ENCODE results near the gene EFR3B.

EFR3B gene

DNA sequence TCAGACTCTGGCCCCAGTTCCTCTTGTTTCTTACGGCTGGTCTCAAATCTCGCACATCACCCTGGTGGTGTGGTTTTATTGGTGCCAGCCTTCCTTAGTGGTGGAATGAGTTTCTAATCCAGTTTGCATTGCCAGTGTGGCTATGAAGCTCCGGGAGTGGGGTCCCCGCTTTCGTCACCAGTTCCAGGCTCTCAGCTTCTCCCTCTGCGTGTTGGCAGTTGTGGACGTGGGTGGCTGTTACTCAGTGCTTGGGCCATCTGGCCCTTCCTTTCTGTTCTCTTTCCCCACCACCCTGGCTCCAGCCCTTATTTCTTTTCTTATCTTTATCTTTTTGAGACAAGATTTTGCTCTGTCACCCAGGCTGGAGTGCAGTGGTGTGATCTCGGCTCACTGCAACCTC lies 30.1 kb downstream of the EFR3B start:
- no peak for TF ChIP-seq FOXM1 (IDR thresholded peaks at IDR 0.05; ENCODE audit: borderline replicate concordance, low read depth)
- TF ChIP-seq RAD21 (IDR thresholded peaks at IDR 0.05; ENCODE audit: low read depth): no peak
- TF ChIP-seq TEAD4 (IDR thresholded peaks at IDR 0.05): no peak
- TF ChIP-seq YY1 (IDR thresholded peaks at IDR 0.05; ENCODE audit: low read depth): no peak
- no peak for TF ChIP-seq CEBPB (IDR thresholded peaks at IDR 0.05)
- no peak for TF ChIP-seq EP300 (IDR thresholded peaks at IDR 0.05; ENCODE audit: borderline replicate concordance)
- no peak for TF ChIP-seq CREB1 (IDR thresholded peaks at IDR 0.05; ENCODE audit: low read depth)
- TF ChIP-seq TCF12 (IDR thresholded peaks at IDR 0.05; ENCODE audit: low read depth): no peak
- TF ChIP-seq, protein P1, sequence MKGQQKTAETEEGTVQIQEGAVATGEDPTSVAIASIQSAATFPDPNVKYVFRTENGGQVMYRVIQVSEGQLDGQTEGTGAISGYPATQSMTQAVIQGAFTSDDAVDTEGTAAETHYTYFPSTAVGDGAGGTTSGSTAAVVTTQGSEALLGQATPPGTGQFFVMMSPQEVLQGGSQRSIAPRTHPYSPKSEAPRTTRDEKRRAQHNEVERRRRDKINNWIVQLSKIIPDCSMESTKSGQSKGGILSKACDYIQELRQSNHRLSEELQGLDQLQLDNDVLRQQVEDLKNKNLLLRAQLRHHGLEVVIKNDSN (IDR thresholded peaks at IDR 0.05): no peak
- no peak for TF ChIP-seq EGR1 (IDR thresholded peaks at IDR 0.05)
- TF ChIP-seq, protein P2, sequence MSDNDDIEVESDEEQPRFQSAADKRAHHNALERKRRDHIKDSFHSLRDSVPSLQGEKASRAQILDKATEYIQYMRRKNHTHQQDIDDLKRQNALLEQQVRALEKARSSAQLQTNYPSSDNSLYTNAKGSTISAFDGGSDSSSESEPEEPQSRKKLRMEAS (IDR thresholded peaks at IDR 0.05): no peak
- TF ChIP-seq ZBTB7A (IDR thresholded peaks at IDR 0.05; ENCODE audit: low read depth): no peak
- TF ChIP-seq, protein P3, sequence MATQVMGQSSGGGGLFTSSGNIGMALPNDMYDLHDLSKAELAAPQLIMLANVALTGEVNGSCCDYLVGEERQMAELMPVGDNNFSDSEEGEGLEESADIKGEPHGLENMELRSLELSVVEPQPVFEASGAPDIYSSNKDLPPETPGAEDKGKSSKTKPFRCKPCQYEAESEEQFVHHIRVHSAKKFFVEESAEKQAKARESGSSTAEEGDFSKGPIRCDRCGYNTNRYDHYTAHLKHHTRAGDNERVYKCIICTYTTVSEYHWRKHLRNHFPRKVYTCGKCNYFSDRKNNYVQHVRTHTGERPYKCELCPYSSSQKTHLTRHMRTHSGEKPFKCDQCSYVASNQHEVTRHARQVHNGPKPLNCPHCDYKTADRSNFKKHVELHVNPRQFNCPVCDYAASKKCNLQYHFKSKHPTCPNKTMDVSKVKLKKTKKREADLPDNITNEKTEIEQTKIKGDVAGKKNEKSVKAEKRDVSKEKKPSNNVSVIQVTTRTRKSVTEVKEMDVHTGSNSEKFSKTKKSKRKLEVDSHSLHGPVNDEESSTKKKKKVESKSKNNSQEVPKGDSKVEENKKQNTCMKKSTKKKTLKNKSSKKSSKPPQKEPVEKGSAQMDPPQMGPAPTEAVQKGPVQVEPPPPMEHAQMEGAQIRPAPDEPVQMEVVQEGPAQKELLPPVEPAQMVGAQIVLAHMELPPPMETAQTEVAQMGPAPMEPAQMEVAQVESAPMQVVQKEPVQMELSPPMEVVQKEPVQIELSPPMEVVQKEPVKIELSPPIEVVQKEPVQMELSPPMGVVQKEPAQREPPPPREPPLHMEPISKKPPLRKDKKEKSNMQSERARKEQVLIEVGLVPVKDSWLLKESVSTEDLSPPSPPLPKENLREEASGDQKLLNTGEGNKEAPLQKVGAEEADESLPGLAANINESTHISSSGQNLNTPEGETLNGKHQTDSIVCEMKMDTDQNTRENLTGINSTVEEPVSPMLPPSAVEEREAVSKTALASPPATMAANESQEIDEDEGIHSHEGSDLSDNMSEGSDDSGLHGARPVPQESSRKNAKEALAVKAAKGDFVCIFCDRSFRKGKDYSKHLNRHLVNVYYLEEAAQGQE (IDR thresholded peaks at IDR 0.05; ENCODE audit: low read depth): no peak
- TF ChIP-seq TAF1 (IDR thresholded peaks at IDR 0.05; ENCODE audit: low read depth): no peak
- no peak for TF ChIP-seq NFIC (IDR thresholded peaks at IDR 0.05)

DNA sequence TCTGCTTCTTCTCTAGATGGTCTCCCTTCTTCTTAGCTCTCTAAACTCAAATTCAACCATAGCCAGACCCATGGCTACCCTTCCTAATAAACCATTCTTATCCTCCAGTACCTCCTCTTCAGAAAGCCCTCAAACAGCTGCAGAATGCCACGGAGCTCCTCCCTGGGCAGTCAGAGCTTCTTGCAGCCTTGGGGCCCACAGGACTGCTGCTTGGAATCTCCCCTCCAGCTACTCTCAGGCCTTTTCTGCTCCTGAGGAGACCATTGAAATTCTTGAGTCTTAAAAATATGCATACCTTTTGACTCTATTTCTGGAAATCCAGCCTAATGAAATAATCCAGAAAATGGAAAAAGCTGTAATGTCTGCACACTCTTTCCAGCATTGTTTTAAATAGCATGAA lies 30.7 kb downstream of the EFR3B start:
- TF ChIP-seq EP300 (IDR thresholded peaks at IDR 0.05; ENCODE audit: borderline replicate concordance) (no peak), YY1 (IDR thresholded peaks at IDR 0.05; ENCODE audit: low read depth) (no peak), CEBPB (IDR thresholded peaks at IDR 0.05) (no peak), FOXM1 (IDR thresholded peaks at IDR 0.05; ENCODE audit: borderline replicate concordance, low read depth) (no peak)
- TF ChIP-seq, protein P3 (IDR thresholded peaks at IDR 0.05; ENCODE audit: low read depth): no peak
- TF ChIP-seq, protein P1 (IDR thresholded peaks at IDR 0.05): no peak

DNA sequence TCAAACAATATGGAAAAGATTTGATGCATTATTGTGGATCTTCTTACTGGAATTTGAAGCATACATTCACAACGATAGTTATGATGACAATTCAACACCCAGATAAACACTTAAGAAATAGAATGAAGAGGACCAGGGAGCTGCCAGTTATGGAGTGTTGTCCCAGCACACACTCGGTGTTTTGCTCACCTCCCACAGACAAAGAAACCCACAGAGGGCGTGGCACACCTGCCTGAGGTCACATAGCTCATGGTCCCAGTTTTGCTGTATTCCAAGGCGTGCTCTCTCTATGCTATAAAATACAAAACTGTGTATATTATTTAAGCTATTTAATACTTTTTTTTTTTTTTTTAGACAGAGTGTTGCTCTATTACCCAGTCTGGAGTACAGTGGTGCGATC lies 31.1 kb downstream of the EFR3B start:
- TF ChIP-seq ZBTB7A (IDR thresholded peaks at IDR 0.05; ENCODE audit: low read depth) (no peak), RAD21 (IDR thresholded peaks at IDR 0.05; ENCODE audit: low read depth) (no peak), EGR1 (IDR thresholded peaks at IDR 0.05) (no peak), CEBPB (IDR thresholded peaks at IDR 0.05) (no peak), YY1 (IDR thresholded peaks at IDR 0.05; ENCODE audit: low read depth) (no peak)
- TF ChIP-seq, protein P3 (IDR thresholded peaks at IDR 0.05; ENCODE audit: low read depth): no peak

DNA sequence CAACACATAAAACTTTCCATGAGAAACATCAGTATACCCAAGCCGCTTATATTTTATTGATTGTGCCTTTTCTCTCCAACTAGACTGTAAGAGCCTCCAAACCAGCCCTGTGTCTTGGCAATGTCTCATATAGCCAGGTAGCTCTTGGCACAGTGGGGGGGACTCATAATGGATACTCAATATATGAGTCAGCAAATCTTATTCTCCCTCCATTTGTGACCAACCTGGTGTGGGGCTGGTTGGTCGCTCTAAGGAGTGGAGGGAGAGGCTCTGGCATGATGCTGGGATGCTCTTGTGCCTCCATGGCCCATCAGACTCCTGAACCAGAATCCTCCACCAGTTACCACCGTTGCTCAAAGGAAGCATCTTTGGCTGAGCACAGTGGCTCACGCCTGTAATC lies 32.0 kb downstream of the EFR3B start:
- TF ChIP-seq TEAD4 (IDR thresholded peaks at IDR 0.05) (no peak), ZBTB7A (IDR thresholded peaks at IDR 0.05; ENCODE audit: low read depth) (no peak), FOXM1 (IDR thresholded peaks at IDR 0.05; ENCODE audit: borderline replicate concordance, low read depth) (no peak), NFIC (IDR thresholded peaks at IDR 0.05) (no peak), EP300 (IDR thresholded peaks at IDR 0.05; ENCODE audit: borderline replicate concordance) (no peak), EGR1 (IDR thresholded peaks at IDR 0.05) (no peak), TAF1 (IDR thresholded peaks at IDR 0.05; ENCODE audit: low read depth) (no peak), CEBPB (IDR thresholded peaks at IDR 0.05) (no peak), YY1 (IDR thresholded peaks at IDR 0.05; ENCODE audit: low read depth) (no peak), TCF12 (IDR thresholded peaks at IDR 0.05; ENCODE audit: low read depth) (no peak), CREB1 (IDR thresholded peaks at IDR 0.05; ENCODE audit: low read depth) (no peak), RAD21 (IDR thresholded peaks at IDR 0.05; ENCODE audit: low read depth) (no peak)
- TF ChIP-seq, protein P2 (IDR thresholded peaks at IDR 0.05): no peak
- TF ChIP-seq, protein P1 (IDR thresholded peaks at IDR 0.05): no peak
- TF ChIP-seq, protein P3 (IDR thresholded peaks at IDR 0.05; ENCODE audit: low read depth): no peak
